Fibroblast of pulmonary artery (primary cell): ENCODE data around the gene HSPG2.

ENCODE experiments used
- DNase-seq: peaks from one replicate; pipeline ENCODE4 v3.0.0-alpha.2; 2010; ENCODE audit warnings: low read depth
- H3K4me3 ChIP-seq: replicated peaks from 2 replicates; pipeline ENCODE4 v1.5.1; 2011; ENCODE audit warnings: low read depth, mild to moderate bottlenecking, control low read depth, low read length, moderate library complexity
- TF ChIP-seq, protein P1 (sequence below): IDR thresholded peaks from 2 replicates; pipeline ENCODE4 v1.5.1; 2011; ENCODE audit warnings: mild to moderate bottlenecking, control low read depth, low read length, inconsistent platforms; ENCODE audit errors: missing control alignments

The HSPG2 gene

DNA sequence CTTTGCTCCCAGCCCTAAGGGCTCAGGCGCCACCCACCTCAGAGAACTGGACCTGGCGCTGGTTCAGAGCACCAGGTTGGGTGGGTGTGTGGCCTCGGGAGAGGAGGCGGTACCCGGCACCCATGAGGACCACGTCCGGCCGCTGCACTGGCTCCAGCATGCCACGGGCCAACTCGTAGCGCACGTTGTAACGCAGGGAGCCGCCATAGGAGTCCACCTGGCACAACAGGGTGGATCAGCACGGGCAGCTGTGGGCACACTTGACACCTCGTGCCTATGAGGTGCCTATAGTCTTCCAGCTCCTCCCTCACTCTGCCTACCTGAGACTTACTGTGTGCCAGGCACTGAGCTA, 56.5 kb downstream of the HSPG2 start:
- TF ChIP-seq, protein P1, sequence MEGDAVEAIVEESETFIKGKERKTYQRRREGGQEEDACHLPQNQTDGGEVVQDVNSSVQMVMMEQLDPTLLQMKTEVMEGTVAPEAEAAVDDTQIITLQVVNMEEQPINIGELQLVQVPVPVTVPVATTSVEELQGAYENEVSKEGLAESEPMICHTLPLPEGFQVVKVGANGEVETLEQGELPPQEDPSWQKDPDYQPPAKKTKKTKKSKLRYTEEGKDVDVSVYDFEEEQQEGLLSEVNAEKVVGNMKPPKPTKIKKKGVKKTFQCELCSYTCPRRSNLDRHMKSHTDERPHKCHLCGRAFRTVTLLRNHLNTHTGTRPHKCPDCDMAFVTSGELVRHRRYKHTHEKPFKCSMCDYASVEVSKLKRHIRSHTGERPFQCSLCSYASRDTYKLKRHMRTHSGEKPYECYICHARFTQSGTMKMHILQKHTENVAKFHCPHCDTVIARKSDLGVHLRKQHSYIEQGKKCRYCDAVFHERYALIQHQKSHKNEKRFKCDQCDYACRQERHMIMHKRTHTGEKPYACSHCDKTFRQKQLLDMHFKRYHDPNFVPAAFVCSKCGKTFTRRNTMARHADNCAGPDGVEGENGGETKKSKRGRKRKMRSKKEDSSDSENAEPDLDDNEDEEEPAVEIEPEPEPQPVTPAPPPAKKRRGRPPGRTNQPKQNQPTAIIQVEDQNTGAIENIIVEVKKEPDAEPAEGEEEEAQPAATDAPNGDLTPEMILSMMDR = no peak
- no peak for DNase-seq
- H3K4me3 ChIP-seq = no peak overlapping the region

DNA sequence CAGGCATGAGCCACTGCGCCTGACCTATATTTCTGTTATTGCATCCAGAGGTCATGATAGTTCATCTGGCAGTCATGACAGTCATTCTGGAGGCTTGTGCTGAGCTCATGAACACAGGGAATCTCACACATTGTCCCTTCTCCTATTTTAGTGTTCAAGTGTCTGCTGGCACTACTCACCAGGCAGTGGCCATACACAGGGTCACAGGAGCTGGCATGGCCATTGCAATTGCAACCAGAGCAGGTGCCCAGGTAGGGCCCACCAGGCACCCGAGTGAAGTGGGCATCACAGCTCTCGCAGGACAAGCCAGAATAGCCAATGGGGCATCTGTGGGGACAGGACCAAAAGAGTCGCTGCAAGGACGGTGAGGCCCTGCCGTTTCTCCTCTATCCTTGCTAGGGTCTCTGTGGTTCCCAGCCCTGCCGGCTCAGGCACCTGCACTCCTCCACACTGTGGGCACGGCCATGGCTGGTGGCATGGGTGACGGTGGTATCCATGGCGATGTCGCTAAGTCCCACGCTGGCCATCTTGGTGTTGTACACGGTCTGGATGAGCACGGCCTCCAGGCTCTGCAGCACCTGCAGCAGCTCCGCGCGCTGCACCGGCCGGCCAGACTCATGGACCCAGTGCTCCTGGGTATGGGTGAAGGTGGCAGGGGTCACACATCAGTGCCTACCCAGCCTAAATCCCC, 57.0 kb downstream of the HSPG2 start:
- TF ChIP-seq, protein P1 = no peak
- DNase-seq = no peak
- H3K4me3 ChIP-seq = no peak overlapping the region

DNA sequence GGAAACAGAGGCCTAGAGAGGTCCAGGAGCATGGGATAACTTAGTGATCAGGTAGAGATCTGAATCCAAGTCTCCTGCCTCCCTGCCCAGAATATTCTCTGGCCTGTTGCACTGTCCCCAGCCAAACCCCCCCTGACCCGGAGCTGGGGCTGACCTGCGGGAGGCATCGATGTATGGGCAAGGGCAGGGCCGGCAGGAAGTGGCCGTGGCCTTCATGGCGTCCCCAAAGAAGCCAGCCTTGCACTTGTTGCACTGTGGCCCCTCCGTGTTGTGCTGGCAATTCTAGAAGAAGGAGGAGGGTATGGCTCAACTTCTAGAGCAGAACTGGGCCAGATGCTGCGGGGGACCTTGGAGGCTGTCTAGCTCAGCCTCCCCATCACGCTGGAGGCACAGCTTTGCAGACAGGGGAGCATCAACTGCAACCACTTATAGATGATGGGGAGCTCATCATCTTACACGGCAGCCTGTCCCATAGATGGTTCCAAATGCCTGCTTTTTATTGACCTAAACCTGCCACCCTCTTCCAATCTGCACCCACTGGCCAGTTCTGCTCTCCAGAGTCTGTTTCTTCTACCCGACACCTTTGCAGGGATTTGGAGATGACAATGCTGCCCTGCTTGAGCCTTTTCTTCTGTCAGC, 58.2 kb downstream of the HSPG2 start:
- H3K4me3 ChIP-seq = no peak overlapping the region
- TF ChIP-seq, protein P1 = no peak
- no peak for DNase-seq

DNA sequence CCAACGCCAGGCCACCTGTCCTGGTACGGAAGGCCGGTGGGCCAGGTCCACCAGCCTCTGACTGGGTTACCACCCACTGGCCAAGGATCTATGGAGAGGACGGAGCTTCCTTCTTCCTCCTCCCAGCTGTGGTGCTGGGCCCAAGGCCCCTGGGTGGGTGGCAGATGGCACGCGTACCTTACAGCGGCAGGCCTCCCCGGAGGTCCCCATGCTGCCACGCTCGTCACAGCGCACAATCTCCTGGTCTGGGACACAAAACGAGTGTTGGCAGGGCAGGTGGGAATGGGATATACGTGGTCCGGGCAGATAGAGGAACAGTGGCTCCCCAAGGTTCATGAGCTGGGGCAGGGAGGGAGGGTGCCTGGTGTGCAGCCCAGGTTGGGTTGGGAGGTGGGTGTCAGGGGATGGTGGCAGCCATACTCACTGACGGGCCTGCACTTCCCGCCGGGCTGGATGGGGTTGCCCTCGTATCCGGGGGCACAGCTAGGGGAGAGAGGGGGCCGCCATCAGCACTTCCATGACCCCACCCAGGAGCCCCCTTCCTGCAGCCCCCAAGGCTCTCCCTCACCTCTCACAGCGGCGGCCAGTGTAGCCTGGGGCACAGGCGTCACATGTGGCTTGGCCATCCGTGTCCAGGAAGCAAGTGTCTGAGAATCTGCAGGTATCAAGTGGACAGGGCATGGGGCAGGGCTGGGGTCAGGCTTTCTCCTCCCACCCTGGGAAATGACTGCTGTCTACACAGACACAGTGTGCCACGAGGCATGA, 58.9 kb downstream of the HSPG2 start:
- no peak for DNase-seq
- H3K4me3 ChIP-seq = no peak overlapping the region
- TF ChIP-seq, protein P1 = no peak

DNA sequence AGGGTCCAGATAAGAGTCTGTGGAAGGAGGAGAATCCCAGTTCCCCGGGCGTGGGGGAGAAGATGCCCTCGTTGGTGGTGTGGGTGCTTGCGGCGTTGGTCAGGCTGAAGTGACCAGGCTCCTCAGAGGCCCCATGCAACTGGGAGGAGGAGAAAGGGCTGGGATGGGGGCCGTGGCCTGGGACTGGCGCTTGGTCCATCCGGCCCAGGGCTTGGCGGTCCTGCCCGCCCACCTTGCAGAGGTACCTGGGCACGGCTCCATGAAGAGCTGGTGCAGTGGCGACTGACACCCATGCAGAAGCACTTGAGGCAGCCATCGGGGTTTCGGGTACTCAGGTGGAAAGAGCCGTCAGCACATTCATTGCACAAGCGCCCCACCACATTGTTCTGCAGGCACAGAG, 60.8 kb downstream of the HSPG2 start:
- H3K4me3 ChIP-seq = no peak overlapping the region
- TF ChIP-seq, protein P1 = no peak
- DNase-seq = no peak

DNA sequence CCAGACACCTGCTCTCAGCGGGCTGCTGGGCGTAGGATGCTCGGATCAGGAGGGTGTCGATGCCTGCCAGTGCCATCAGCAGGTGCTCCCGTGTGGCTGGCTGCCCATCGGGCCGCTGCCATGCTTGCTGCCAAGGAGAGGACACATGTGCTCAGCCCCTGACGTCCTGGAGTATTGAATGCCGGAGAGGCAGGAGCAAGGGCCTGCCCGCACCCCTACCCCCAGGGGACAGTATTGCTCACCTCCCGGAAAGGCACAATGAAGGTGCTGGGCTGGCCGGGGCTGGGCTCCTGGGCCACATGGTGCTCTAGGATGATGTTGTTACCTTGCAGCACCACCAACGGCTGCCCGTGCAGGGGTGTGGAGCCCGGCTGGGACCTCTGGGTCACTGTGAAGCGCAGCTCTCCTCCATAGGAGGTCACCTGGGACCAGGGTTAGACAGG, 61.5 kb downstream of the HSPG2 start:
- DNase-seq = no peak
- TF ChIP-seq, protein P1 = no peak
- H3K4me3 ChIP-seq = no peak overlapping the region
